ENCODE measurements around the gene ZNF469. TPM values are rescaled to one million over a fixed set of nuclear protein-coding genes. Genes with fewer than 3 reads are reported as not detected.

ZNF469 gene
- total RNA-seq, 1 experiment from 2014 or later = 3.2 TPM

DNA sequence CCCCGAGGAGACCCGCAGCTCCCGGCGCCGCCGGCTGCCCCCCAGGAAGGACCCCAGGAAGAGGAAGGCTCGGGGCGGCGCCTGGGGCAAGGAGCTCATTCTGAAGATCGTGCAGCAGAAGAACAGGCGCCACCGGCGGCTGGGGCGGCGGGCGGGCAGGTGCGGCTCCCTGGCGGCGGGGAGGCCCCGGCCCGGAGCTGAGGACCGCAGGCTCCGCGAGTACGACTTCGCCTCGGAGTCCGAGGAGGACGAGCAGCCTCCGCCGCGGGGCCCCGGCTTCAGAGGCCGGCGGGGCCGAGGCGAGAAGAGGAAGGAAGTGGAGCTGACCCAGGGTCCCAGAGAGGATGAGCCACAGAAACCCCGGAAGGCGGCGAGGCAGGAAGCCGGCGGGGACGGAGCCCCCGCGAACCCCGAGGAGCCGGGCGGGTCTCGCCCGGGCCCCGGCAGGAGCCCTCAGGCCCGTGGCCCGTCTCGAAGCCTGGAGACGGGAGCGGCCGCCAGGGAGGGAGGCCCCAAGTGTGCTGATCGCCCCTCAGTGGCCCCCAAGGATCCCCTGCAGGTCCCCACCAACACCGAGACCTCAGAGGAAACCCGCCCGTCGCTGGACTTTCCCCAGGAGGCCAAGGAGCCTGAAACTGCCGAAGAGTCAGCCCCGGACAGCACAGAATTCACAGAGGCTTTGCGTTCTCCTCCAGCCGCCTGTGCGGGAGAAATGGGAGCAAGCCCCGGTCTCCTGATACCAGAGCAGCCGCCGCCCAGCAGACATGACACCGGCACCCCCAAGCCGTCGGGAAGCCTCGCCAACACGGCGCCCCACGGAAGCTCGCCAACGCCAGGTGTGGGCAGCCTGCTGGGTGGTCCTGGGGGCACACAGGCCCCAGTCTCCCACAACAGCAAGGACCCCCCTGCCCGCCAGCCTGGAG, 48.0 kb downstream of the ZNF469 start:
- CTCF ChIA-PET = interaction anchor here (0.6 to 4.8 kb wide), 7 partner anchors 7 to 307 kb away, joined by 3 to 30 read pairs (median 4); no protein-coding TSS in a partner anchor
- Mint-ChIP-seq H3K27me3 (ENCODE audit: low read depth) (peaks cover 18% of the 10 kb centered on the region), H3K9me3 (no peaks in the 10 kb centered on the region), H3K36me3 (no peaks in the 10 kb centered on the region), H3K4me3 (peak overlapping the region; percentile 31; the same call in 1 of the 2 replicates), H3K4me1 (no peaks in the 10 kb centered on the region), H3K27ac (no peak overlapping the region)
- TF ChIP-seq FOXP1 (CRISPR knock-in tag; IDR thresholded peaks at IDR 0.05; ENCODE audit: borderline replicate concordance) (no peak), HMGA2 (CRISPR knock-in tag; IDR thresholded peaks at IDR 0.05) (no peak), MXD4 (CRISPR knock-in tag; IDR thresholded peaks at IDR 0.05; ENCODE audit: borderline replicate concordance) (no peak), ZNF232 (CRISPR knock-in tag; IDR thresholded peaks at IDR 0.05) (no peak), RELA (CRISPR knock-in tag; IDR thresholded peaks at IDR 0.05; ENCODE audit: borderline replicate concordance) (no peak), ZBTB21 (CRISPR knock-in tag; IDR thresholded peaks at IDR 0.05; ENCODE audit: borderline replicate concordance) (no peak), GTF2I (CRISPR knock-in tag; conservative IDR thresholded peaks at IDR 0.05) (no peak), KAT7 (CRISPR knock-in tag; IDR thresholded peaks at IDR 0.05; ENCODE audit: borderline replicate concordance) (no peak), ZNF423 (CRISPR knock-in tag; IDR thresholded peaks at IDR 0.05) (no peak)
- TF ChIP-seq, protein P1, sequence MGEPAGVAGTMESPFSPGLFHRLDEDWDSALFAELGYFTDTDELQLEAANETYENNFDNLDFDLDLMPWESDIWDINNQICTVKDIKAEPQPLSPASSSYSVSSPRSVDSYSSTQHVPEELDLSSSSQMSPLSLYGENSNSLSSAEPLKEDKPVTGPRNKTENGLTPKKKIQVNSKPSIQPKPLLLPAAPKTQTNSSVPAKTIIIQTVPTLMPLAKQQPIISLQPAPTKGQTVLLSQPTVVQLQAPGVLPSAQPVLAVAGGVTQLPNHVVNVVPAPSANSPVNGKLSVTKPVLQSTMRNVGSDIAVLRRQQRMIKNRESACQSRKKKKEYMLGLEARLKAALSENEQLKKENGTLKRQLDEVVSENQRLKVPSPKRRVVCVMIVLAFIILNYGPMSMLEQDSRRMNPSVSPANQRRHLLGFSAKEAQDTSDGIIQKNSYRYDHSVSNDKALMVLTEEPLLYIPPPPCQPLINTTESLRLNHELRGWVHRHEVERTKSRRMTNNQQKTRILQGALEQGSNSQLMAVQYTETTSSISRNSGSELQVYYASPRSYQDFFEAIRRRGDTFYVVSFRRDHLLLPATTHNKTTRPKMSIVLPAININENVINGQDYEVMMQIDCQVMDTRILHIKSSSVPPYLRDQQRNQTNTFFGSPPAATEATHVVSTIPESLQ (CRISPR knock-in tag; IDR thresholded peaks at IDR 0.05) = no peak
- TF ChIP-seq, protein P2, sequence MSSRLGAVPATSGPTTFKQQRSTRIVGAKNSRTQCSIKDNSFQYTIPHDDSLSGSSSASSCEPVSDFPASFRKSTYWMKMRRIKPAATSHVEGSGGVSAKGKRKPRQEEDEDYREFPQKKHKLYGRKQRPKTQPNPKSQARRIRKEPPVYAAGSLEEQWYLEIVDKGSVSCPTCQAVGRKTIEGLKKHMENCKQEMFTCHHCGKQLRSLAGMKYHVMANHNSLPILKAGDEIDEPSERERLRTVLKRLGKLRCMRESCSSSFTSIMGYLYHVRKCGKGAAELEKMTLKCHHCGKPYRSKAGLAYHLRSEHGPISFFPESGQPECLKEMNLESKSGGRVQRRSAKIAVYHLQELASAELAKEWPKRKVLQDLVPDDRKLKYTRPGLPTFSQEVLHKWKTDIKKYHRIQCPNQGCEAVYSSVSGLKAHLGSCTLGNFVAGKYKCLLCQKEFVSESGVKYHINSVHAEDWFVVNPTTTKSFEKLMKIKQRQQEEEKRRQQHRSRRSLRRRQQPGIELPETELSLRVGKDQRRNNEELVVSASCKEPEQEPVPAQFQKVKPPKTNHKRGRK (CRISPR knock-in tag; IDR thresholded peaks at IDR 0.05; ENCODE audit: borderline replicate concordance) = no peak
- TF ChIP-seq, protein P3, sequence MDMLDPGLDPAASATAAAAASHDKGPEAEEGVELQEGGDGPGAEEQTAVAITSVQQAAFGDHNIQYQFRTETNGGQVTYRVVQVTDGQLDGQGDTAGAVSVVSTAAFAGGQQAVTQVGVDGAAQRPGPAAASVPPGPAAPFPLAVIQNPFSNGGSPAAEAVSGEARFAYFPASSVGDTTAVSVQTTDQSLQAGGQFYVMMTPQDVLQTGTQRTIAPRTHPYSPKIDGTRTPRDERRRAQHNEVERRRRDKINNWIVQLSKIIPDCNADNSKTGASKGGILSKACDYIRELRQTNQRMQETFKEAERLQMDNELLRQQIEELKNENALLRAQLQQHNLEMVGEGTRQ (CRISPR knock-in tag; IDR thresholded peaks at IDR 0.05) = no peak
- TF ChIP-seq, protein P4, sequence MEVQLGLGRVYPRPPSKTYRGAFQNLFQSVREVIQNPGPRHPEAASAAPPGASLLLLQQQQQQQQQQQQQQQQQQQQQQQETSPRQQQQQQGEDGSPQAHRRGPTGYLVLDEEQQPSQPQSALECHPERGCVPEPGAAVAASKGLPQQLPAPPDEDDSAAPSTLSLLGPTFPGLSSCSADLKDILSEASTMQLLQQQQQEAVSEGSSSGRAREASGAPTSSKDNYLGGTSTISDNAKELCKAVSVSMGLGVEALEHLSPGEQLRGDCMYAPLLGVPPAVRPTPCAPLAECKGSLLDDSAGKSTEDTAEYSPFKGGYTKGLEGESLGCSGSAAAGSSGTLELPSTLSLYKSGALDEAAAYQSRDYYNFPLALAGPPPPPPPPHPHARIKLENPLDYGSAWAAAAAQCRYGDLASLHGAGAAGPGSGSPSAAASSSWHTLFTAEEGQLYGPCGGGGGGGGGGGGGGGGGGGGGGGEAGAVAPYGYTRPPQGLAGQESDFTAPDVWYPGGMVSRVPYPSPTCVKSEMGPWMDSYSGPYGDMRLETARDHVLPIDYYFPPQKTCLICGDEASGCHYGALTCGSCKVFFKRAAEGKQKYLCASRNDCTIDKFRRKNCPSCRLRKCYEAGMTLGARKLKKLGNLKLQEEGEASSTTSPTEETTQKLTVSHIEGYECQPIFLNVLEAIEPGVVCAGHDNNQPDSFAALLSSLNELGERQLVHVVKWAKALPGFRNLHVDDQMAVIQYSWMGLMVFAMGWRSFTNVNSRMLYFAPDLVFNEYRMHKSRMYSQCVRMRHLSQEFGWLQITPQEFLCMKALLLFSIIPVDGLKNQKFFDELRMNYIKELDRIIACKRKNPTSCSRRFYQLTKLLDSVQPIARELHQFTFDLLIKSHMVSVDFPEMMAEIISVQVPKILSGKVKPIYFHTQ (CRISPR knock-in tag; IDR thresholded peaks at IDR 0.05) = no peak
- TF ChIP-seq, protein P5, sequence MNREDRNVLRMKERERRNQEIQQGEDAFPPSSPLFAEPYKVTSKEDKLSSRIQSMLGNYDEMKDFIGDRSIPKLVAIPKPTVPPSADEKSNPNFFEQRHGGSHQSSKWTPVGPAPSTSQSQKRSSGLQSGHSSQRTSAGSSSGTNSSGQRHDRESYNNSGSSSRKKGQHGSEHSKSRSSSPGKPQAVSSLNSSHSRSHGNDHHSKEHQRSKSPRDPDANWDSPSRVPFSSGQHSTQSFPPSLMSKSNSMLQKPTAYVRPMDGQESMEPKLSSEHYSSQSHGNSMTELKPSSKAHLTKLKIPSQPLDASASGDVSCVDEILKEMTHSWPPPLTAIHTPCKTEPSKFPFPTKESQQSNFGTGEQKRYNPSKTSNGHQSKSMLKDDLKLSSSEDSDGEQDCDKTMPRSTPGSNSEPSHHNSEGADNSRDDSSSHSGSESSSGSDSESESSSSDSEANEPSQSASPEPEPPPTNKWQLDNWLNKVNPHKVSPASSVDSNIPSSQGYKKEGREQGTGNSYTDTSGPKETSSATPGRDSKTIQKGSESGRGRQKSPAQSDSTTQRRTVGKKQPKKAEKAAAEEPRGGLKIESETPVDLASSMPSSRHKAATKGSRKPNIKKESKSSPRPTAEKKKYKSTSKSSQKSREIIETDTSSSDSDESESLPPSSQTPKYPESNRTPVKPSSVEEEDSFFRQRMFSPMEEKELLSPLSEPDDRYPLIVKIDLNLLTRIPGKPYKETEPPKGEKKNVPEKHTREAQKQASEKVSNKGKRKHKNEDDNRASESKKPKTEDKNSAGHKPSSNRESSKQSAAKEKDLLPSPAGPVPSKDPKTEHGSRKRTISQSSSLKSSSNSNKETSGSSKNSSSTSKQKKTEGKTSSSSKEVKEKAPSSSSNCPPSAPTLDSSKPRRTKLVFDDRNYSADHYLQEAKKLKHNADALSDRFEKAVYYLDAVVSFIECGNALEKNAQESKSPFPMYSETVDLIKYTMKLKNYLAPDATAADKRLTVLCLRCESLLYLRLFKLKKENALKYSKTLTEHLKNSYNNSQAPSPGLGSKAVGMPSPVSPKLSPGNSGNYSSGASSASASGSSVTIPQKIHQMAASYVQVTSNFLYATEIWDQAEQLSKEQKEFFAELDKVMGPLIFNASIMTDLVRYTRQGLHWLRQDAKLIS (CRISPR knock-in tag; IDR thresholded peaks at IDR 0.05; ENCODE audit: borderline replicate concordance) = no peak
- TF ChIP-seq, protein P6, sequence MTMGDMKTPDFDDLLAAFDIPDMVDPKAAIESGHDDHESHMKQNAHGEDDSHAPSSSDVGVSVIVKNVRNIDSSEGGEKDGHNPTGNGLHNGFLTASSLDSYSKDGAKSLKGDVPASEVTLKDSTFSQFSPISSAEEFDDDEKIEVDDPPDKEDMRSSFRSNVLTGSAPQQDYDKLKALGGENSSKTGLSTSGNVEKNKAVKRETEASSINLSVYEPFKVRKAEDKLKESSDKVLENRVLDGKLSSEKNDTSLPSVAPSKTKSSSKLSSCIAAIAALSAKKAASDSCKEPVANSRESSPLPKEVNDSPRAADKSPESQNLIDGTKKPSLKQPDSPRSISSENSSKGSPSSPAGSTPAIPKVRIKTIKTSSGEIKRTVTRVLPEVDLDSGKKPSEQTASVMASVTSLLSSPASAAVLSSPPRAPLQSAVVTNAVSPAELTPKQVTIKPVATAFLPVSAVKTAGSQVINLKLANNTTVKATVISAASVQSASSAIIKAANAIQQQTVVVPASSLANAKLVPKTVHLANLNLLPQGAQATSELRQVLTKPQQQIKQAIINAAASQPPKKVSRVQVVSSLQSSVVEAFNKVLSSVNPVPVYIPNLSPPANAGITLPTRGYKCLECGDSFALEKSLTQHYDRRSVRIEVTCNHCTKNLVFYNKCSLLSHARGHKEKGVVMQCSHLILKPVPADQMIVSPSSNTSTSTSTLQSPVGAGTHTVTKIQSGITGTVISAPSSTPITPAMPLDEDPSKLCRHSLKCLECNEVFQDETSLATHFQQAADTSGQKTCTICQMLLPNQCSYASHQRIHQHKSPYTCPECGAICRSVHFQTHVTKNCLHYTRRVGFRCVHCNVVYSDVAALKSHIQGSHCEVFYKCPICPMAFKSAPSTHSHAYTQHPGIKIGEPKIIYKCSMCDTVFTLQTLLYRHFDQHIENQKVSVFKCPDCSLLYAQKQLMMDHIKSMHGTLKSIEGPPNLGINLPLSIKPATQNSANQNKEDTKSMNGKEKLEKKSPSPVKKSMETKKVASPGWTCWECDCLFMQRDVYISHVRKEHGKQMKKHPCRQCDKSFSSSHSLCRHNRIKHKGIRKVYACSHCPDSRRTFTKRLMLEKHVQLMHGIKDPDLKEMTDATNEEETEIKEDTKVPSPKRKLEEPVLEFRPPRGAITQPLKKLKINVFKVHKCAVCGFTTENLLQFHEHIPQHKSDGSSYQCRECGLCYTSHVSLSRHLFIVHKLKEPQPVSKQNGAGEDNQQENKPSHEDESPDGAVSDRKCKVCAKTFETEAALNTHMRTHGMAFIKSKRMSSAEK (CRISPR knock-in tag; IDR thresholded peaks at IDR 0.05; ENCODE audit: borderline replicate concordance) = no peak
- POLR2A ChIA-PET = no interaction called here
- DNase-seq (ENCODE audit: low spot score) (peak; percentile 59), ATAC-seq (peak; percentile 47)

Data from WTC11 (cell line).